Testis (tissue), 3 donors: ENCODE measurements around the gene UTS2B. TPM values are rescaled to one million over a fixed set of nuclear protein-coding genes. Genes with fewer than 3 reads are reported as not detected.

Experiments used
- DNase-seq: peaks from one replicate; pipeline ENCODE4 v3.0.0-alpha.2; 2019
- H3K27ac ChIP-seq, 2 donors: fragments of 200-600 bp; sonication (generic); one replicate each; pipeline ENCODE4 v1.5.1; 2019
- H3K27me3 ChIP-seq: fragments of 200-600 bp; sonication (generic); one replicate; pipeline ENCODE4 v1.5.1; 2019
- H3K36me3 ChIP-seq: fragments of 200-600 bp; sonication (generic); one replicate; pipeline ENCODE4 v1.5.1; 2017; ENCODE audit warnings: low read depth; ENCODE audit errors: missing control alignments
- H3K4me1 ChIP-seq: fragments of 200-600 bp; sonication (generic); one replicate; pipeline ENCODE4 v1.5.1; 2019
- H3K4me3 ChIP-seq, 2 donors: fragments of 200-600 bp; sonication (generic); one replicate each; pipeline ENCODE4 v1.5.1; 2017 to 2019
- H3K9me3 ChIP-seq: fragments of 200-600 bp; sonication (generic); one replicate; pipeline ENCODE4 v1.5.1; 2017
- POLR2A ChIP-seq: fragments of 450-650 bp; IDR thresholded peaks from one replicate; pipeline ENCODE4 v1.6.1; 2017; ENCODE audit warnings: antibody characterized with exemption, mild to moderate bottlenecking, moderate library complexity
- WGBS, 2 donors: methylation state at CpG; one replicate each; pipeline ENCODE4 v1.1.5; 2018; 5-methylcytosine and 5-hydroxymethylcytosine counted together
- intact Hi-C: fragments of 100-400 bp; cut with DNase I; formaldehyde crosslinking; loops from one replicate; pipeline ENCODE4 v1.15.1; 2023; ENCODE audit warnings: low total_unique reads
- polyA plus RNA-seq: library from polyadenylated mRNA; stranded (reverse); fragments of 350-450 nt; fragmentation: Illumina TruSeq; extraction: RNeasy Lipid Tissue Mini Kit (QIAGEN cat#74804); gene quantifications from one replicate; pipeline ENCODE4 v1.2.3, GENCODE V29; 2014; ENCODE audit warnings: low read depth, low replicate concordance; ENCODE audit not compliant: insufficient read depth
- total RNA-seq, 2 donors: library from RNA; depleted of rRNA; stranded (reverse); fragments of >200 nt; gene quantifications; one replicate each; pipeline ENCODE4 v1.2.3, GENCODE V29; 2016
- TF ChIP-seq, protein P1 (sequence below), 3 experiments: fragments of 450-650 bp in 2 of 3; fragments of 200-600 bp in 1 of 3; sonication (generic) in 1 of 3; IDR thresholded peaks; one replicate each; pipeline ENCODE4 v1.5.1; 2016 to 2019; ENCODE audit warnings: antibody characterized with exemption in 3 of 3, mild to moderate bottlenecking in 2 of 3, moderate library complexity in 1 of 3

Gene UTS2B
- total and polyA plus RNA-seq, 3 donors from 2014 or later, result 5.9 to 13.1 (median 12.3) TPM

DNA sequence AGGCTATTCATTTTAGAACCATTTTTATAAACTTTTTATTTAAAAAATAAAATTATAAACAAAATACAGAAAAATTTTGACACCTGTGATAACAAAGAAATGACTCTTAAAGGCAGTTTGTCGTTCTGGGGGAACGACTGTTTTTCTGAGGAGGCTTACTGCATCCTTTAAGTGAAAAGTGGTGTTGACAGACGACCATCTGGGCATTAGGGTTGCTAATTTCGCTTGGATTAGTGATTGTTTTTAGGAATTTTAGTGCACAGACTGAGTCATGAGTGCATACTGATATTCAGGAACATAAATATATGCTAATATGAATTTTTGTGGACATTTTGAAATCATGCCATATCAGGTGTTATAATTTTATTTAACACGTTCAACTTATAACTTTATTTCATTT, 102.8 kb downstream of the UTS2B start:
- no peaks in the 10 kb centered on the region for H3K27me3 ChIP-seq
- 79 to 82% methylated on average over 5 of the region's 5 CpGs for WGBS, 2 donors
- H3K27ac ChIP-seq, result no peak overlapping the region
- no peaks in the 10 kb centered on the region for H3K9me3 ChIP-seq
- H3K4me1 ChIP-seq, result no peaks in the 10 kb centered on the region
- intact Hi-C loops, result no loop called here
- no peak for DNase-seq
- TF ChIP-seq, protein P1, sequence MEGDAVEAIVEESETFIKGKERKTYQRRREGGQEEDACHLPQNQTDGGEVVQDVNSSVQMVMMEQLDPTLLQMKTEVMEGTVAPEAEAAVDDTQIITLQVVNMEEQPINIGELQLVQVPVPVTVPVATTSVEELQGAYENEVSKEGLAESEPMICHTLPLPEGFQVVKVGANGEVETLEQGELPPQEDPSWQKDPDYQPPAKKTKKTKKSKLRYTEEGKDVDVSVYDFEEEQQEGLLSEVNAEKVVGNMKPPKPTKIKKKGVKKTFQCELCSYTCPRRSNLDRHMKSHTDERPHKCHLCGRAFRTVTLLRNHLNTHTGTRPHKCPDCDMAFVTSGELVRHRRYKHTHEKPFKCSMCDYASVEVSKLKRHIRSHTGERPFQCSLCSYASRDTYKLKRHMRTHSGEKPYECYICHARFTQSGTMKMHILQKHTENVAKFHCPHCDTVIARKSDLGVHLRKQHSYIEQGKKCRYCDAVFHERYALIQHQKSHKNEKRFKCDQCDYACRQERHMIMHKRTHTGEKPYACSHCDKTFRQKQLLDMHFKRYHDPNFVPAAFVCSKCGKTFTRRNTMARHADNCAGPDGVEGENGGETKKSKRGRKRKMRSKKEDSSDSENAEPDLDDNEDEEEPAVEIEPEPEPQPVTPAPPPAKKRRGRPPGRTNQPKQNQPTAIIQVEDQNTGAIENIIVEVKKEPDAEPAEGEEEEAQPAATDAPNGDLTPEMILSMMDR (IDR thresholded peaks at IDR 0.05), result no peak
- TF ChIP-seq POLR2A, result no peak
- no peaks in the 10 kb centered on the region for H3K36me3 ChIP-seq
- H3K4me3 ChIP-seq, result no peak overlapping the region

DNA sequence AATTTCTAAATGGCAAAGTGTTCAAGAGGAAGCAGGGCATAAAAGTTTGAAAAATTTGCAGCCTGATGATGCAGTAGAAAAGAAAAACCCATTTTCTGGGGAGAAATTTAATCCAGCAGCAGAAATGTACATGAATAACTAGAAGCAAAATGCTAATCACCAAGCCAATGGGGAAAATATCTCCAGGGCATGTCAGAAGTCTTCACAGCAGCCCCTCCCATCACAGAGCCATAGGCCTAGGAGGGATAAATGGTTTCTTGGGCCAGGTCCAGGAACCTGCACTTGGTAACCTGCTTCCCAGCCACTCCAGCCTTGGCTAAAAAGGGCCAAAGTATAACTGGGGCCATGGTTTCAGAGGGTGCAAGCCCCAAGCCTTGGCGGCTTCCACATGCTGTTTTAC, 108.7 kb downstream of the UTS2B start:
- no peaks in the 10 kb centered on the region for H3K4me1 ChIP-seq
- no peaks in the 10 kb centered on the region for H3K9me3 ChIP-seq
- H3K27ac ChIP-seq, result no peak overlapping the region
- TF ChIP-seq, protein P1 (IDR thresholded peaks at IDR 0.05), result no peak
- TF ChIP-seq POLR2A, result no peak
- intact Hi-C loops, result no loop called here
- no peak for DNase-seq
- 93% methylated on average over 1 of the region's 1 CpG; no CpG with 5 or more reads in 1 of the 2 donors for WGBS, 2 donors
- H3K4me3 ChIP-seq, result no peak overlapping the region
- no peaks in the 10 kb centered on the region for H3K27me3 ChIP-seq
- H3K36me3 ChIP-seq, result no peaks in the 10 kb centered on the region

DNA sequence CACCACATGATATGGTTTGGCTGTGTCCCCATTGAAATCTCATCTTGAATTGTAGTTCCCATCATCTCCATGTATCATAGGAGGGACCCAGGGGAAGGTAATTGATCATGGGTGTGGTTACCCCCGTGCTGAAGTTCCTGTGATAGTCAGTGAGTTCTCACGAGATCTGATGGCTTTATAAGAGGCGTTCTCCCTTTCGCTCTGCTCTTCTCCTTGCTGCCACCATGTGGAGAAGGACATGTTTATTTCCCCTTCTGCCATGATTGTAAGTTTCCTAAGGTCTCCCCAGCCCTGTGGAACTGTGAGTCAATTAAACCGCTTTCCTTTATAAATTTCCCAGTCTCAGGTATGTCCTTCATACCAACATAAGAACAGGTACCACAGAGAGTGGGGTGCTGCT, 109.4 kb downstream of the UTS2B start:
- no peaks in the 10 kb centered on the region for H3K36me3 ChIP-seq
- DNase-seq, result no peak
- WGBS, 2 donors, result 81 to 84% methylated on average over 5 of the region's 5 CpGs
- no peak overlapping the region for H3K27ac ChIP-seq
- H3K4me1 ChIP-seq, result no peaks in the 10 kb centered on the region
- H3K27me3 ChIP-seq, result no peaks in the 10 kb centered on the region
- intact Hi-C loops, result no loop called here
- no peak for TF ChIP-seq POLR2A
- TF ChIP-seq, protein P1 (IDR thresholded peaks at IDR 0.05), result no peak
- H3K4me3 ChIP-seq, result no peak overlapping the region
- no peaks in the 10 kb centered on the region for H3K9me3 ChIP-seq

DNA sequence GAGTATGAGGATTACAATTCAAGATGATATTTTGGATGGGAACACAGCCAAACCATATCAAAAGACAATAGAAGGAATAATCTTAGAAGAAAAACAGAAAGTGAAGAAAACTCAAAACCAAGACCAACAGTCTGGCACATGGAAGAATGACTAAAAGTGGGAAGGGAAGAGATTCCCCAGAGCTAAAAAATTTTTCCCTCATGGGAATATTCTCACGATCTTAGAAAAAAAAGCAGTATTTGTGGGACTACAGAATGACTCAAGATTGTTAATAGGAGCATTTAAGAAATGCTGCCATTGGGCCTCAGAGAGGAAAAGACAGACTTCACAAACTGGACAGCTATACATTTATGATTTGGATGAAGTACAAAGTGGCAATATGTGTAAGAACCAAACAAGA, 113.0 kb downstream of the UTS2B start:
- Histone ChIP-seq H3K4me1 (no peaks in the 10 kb centered on the region), H3K9me3 (no peaks in the 10 kb centered on the region), H3K27ac (no peak overlapping the region), H3K36me3 (no peaks in the 10 kb centered on the region), H3K4me3 (no peak overlapping the region), H3K27me3 (no peaks in the 10 kb centered on the region)
- TF ChIP-seq, protein P1 (IDR thresholded peaks at IDR 0.05), result no peak
- no peak for TF ChIP-seq POLR2A
- intact Hi-C loops, result no loop called here
- 71 to 73% methylated on average over 1 of the region's 1 CpG for WGBS, 2 donors
- no peak for DNase-seq

Other genes starting within 250 kb of the UTS2B start
- not detected for gene OSTN, start 131.3 kb downstream of the UTS2B start, total RNA-seq
- gene OSTN, start 131.3 kb downstream of the UTS2B start, polyA plus RNA-seq, result 0.16 TPM
- 10 to 100 TPM; 65.0 to 69.9 TPM for gene CCDC50, start 1.1 kb downstream of the UTS2B start, total RNA-seq
- gene CCDC50, start 1.1 kb downstream of the UTS2B start, polyA plus RNA-seq, result 68.2 TPM
- gene PYDC2, start 130.6 kb upstream of the UTS2B start, total RNA-seq, result not detected
- not detected for gene PYDC2, start 130.6 kb upstream of the UTS2B start, polyA plus RNA-seq